ENCODE results near the gene SRSF1. TPM values are rescaled to one million over a fixed set of nuclear protein-coding genes. Genes with fewer than 3 reads are reported as not detected.

Gene SRSF1
- total and polyA plus RNA-seq, 12 donors: 105 to 276 (median 186) TPM

DNA sequence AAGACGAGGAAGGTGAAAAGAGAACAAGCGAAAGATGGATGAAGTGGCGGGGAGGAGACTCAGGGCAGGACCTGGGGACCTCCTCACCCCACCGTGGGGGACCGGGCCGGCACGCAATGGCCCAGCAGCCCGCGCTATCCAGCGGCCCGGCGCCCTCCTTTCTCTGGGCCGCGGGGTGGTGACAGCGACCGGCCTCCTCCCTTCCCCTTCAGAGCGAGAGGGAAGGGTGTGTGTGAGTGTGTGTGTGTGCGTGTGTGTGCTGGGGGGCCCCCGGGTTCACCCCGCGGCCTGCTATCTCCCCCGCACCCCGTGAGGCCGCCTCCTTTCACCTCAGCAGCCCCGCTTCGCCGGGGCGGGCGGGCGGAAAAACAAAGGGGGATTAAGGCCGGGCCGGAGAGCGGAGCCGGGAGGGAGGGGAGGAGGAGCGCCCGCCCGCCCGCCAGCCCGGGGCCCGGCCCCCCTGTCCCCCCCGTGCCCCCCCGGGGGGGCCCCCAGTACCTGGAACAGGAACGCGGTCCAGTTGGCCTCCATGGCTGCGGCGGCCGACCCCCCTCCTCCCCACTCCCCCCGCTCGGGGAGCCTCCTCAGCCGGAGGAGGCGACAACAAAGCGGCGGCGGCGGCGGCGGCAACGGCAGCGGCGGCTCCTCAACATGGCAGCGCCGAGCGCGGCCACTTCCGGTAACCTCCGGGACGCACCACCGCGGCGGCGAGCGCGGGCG, 19.3 kb downstream of the SRSF1 start, which contains the start of gene VEZF1:
TSS of gene VEZF1 (minus strand) at position 674 of the 720 bp plus-strand sequence. CDS start at position 531, 143 bp downstream.
- peak in 1 of 2 donors; percentile 41 for TF ChIP-seq POLR2A (IDR thresholded peaks at IDR 0.05)
- peak in 1 of 6 experiments; percentile 4 for TF ChIP-seq CTCF (IDR thresholded peaks at IDR 0.05)
- peak; percentile 68 to 84 (median 80) for DNase-seq
- no peaks in the 10 kb centered on the region for H3K9me3 ChIP-seq (replicated peaks in 1 of 3)
- intact Hi-C loops (cut with DNase I): no loop called here
- peak within 1 kb of the TSS; percentile 19 to 94 (median 70) for H3K4me3 ChIP-seq
- H3K36me3 ChIP-seq (replicated peaks in 1 of 2): no peaks in the 10 kb centered on the region
- no peaks in the 10 kb centered on the region for H3K27me3 ChIP-seq
- WGBS, 4 donors: 0 to 1% (median 0%) methylated on average over 14 to 74 of the region's 74 CpGs
- H3K27ac ChIP-seq: peak within 1 kb of the TSS; percentile 75 to 97 (median 96)
- peaks cover 33 to 53% of the 10 kb centered on the region in 2 donors for H3K4me1 ChIP-seq (replicated peaks in 1 of 2)

GRCh38 chr17:57986841-57987580, 20.0 kb downstream of the SRSF1 start:
- DNase-seq: peak; percentile 52 to 75 (median 59)
- Histone ChIP-seq H3K27me3 (no peaks in the 10 kb centered on the region), H3K4me1 (replicated peaks in 1 of 2) (peaks cover 33 to 61% of the 10 kb centered on the region in 2 donors), H3K4me3 (peak overlapping the region; percentile 13 to 94 (median 45)), H3K27ac (peak overlapping the region; percentile 55 to 97 (median 96)), H3K36me3 (replicated peaks in 1 of 2) (no peaks in the 10 kb centered on the region), H3K9me3 (replicated peaks in 1 of 3) (no peaks in the 10 kb centered on the region)
- TF ChIP-seq POLR2A (IDR thresholded peaks at IDR 0.05) (peak in 1 of 2 donors; percentile 72), CTCF (IDR thresholded peaks at IDR 0.05) (peak in 1 of 6 experiments; percentile 6)
- WGBS, 4 donors: 0 to 1% (median 0%) methylated on average over 38 of the region's 38 CpGs
- intact Hi-C loops (cut with DNase I): no loop called here

DNA sequence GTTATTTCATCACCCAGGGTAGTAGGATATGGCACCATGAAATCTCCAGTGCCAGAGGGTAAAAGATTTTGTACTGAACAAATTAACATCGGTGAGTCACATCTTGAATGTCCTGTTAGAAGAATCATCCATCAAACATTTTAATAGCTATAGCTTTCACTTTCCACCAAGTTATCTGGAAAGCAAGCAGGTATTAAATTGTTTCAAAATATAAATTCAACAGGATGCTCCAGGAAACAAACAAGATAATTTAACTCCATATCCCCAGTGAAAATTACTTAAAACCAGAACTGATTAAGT, 21.4 kb downstream of the SRSF1 start:
- Histone ChIP-seq H3K4me3 (peak overlapping the region in 1 of 4 donors; percentile 17), H3K27ac (peak overlapping the region in 1 of 5 donors; percentile 43), H3K27me3 (no peaks in the 10 kb centered on the region), H3K36me3 (replicated peaks in 1 of 2) (peaks cover 0 to 9% of the 10 kb centered on the region in 2 donors), H3K9me3 (replicated peaks in 1 of 3) (no peaks in the 10 kb centered on the region), H3K4me1 (replicated peaks in 1 of 2) (peaks cover 33 to 73% of the 10 kb centered on the region in 2 donors)
- no peak for DNase-seq
- intact Hi-C loops (cut with DNase I): no loop called here
- 0 to 6% (median 4%) methylated on average over 1 of the region's 1 CpG for WGBS, 4 donors
- TF ChIP-seq POLR2A (IDR thresholded peaks at IDR 0.05) (no peak), CTCF (IDR thresholded peaks at IDR 0.05) (no peak)

DNA sequence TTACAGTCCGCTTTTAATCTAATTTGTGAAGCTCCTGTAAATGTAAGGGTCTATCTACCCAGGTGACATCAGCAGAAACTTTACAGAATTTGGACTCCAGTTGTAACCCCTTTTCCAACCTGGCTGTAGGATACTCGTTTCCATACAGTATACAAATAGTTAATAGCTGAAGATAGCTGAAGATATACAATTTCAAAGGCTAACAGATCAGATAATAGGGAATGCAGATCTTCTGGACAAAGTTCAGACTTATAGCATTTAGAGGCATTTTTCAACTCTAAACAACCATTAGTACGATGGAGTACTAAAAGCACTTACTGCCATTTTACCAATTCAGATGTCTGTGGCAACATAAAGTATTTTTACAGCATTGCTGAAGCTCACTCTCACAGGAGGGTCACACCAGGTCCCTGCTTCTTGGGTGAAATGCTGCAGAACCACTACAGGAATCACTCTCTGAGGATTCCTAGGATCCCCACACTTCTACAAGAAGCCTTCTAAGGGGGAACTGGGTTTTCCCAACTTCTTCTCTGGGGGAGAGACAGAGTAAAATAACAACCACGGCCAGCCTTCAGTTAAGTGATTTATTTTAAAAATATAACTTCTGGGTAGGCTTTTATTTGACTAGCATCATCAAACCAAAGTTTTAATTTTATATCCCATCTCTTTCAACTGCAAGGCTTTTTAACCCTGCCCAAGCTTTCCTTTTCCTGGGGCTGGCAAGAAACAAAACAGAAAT, 21.9 kb downstream of the SRSF1 start:
- 43 to 50% (median 44%) methylated on average over 4 of the region's 4 CpGs for WGBS, 4 donors
- H3K27ac ChIP-seq: peak overlapping the region in 2 of 5 donors; percentile 26 to 43
- intact Hi-C loops (cut with DNase I): no loop called here

More for the DNA sequence above, 21.9 kb downstream of the SRSF1 start:
- no peak for TF ChIP-seq CTCF (IDR thresholded peaks at IDR 0.05)
- TF ChIP-seq POLR2A (IDR thresholded peaks at IDR 0.05): no peak
- no peak for DNase-seq
- Histone ChIP-seq H3K4me1 (replicated peaks in 1 of 2) (peaks cover 33 to 72% of the 10 kb centered on the region in 2 donors), H3K27me3 (no peaks in the 10 kb centered on the region), H3K4me3 (peak overlapping the region in 1 of 4 donors; percentile 17), H3K9me3 (replicated peaks in 1 of 3) (no peaks in the 10 kb centered on the region), H3K36me3 (replicated peaks in 1 of 2) (peaks cover 0 to 14% of the 10 kb centered on the region in 2 donors)
